SJCRH30 (cell line): ENCODE results near the gene PA2G4. TPM values are rescaled to one million over a fixed set of nuclear protein-coding genes. Genes with fewer than 3 reads are reported as not detected.
A peak's percentile ranks its signal among the peaks of the same experiment; 100 is the strongest.

ENCODE experiments used
- DNase-seq, 2 experiments: peaks; one replicate each; pipeline ENCODE4 v3.0.0-alpha.2; 2015 to 2020
- H3K27ac ChIP-seq: fragments of 250-450 bp; sonication (Bioruptor Pico); 2 replicates; pipeline ENCODE4 v1.5.1; 2020; ENCODE audit warnings: mild to moderate bottlenecking, moderate library complexity
- H3K27me3 ChIP-seq: fragments of 250-450 bp; sonication (Bioruptor Pico); 2 replicates; pipeline ENCODE4 v1.5.1; 2020; ENCODE audit warnings: mild to moderate bottlenecking, moderate library complexity
- H3K36me3 ChIP-seq: fragments of 250-450 bp; sonication (Bioruptor Pico); 2 replicates; pipeline ENCODE4 v1.5.1; 2020; ENCODE audit warnings: mild to moderate bottlenecking, moderate library complexity
- H3K4me1 ChIP-seq: fragments of 250-450 bp; sonication (Bioruptor Pico); 2 replicates; pipeline ENCODE4 v1.5.1; 2020; ENCODE audit warnings: mild to moderate bottlenecking, moderate library complexity
- H3K4me3 ChIP-seq: fragments of 250-450 bp; sonication (Bioruptor Pico); 2 replicates; pipeline ENCODE4 v1.5.1; 2020; ENCODE audit warnings: mild to moderate bottlenecking, moderate library complexity
- H3K9me3 ChIP-seq: fragments of 250-450 bp; sonication (Bioruptor Pico); replicated peaks from 2 replicates; pipeline ENCODE4 v1.5.1; 2020; ENCODE audit warnings: mild to moderate bottlenecking, moderate library complexity
- total RNA-seq: library from RNA; depleted of rRNA; stranded (reverse); fragments of >200 nt; shearing (Covaris generic); gene quantifications from 2 replicates; pipeline ENCODE4 v1.2.3, GENCODE V29; 2014; rRNA removed

The PA2G4 gene
- total RNA-seq, 1 experiment from 2014 or later = 342 TPM

GRCh38 chr12:56158029-56158925 lies 53.9 kb downstream of the PA2G4 start, which contains the start of gene MYL6:
Gene MYL6 (plus strand): TSS chr12:56158359. CDS start chr12:56158402, 43 bp downstream.
- peak within 1 kb of the TSS; percentile 78 for H3K4me3 ChIP-seq
- no peaks in the 10 kb centered on the region for H3K9me3 ChIP-seq
- no peaks in the 10 kb centered on the region for H3K27me3 ChIP-seq
- peak; percentile 97 to 98 for DNase-seq
- H3K36me3 ChIP-seq = peaks cover 47% of the 10 kb centered on the region
- peaks cover 36% of the 10 kb centered on the region for H3K4me1 ChIP-seq
- peak within 1 kb of the TSS; percentile 83 for H3K27ac ChIP-seq

DNA sequence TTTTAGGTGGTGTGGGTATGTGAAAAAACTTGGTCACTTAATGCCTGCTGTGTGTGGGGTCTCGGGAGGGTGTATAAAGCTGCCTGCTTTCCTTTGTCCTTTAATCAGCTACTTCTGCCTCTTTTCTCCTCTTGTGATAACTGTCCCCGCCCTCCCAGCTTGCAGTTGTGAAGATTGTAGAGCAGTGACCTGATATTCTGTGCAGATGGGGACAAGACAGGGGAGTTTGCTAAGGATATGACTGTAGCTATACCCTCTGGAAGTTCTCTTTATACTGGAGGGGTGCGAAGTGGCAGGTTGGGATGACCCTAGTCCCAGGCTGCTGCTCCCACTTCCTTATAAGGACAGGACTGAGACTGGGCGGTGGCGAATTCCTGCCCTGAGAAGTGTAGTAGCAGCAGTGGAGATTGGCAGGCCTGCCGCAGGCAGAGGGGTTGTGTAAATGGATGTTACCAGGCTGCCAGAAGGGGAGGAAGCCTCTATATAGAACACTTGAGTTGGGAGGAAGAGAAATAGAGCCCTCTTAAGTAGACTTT lies 54.6 kb downstream of the PA2G4 start:
- DNase-seq = peak; percentile 47 to 64
- H3K36me3 ChIP-seq = peaks cover 55% of the 10 kb centered on the region
- no peaks in the 10 kb centered on the region for H3K9me3 ChIP-seq
- peak overlapping the region; percentile 77 for H3K27ac ChIP-seq
- peaks cover 29% of the 10 kb centered on the region for H3K4me1 ChIP-seq
- H3K27me3 ChIP-seq = no peaks in the 10 kb centered on the region
- peak overlapping the region; percentile 78 for H3K4me3 ChIP-seq

DNA sequence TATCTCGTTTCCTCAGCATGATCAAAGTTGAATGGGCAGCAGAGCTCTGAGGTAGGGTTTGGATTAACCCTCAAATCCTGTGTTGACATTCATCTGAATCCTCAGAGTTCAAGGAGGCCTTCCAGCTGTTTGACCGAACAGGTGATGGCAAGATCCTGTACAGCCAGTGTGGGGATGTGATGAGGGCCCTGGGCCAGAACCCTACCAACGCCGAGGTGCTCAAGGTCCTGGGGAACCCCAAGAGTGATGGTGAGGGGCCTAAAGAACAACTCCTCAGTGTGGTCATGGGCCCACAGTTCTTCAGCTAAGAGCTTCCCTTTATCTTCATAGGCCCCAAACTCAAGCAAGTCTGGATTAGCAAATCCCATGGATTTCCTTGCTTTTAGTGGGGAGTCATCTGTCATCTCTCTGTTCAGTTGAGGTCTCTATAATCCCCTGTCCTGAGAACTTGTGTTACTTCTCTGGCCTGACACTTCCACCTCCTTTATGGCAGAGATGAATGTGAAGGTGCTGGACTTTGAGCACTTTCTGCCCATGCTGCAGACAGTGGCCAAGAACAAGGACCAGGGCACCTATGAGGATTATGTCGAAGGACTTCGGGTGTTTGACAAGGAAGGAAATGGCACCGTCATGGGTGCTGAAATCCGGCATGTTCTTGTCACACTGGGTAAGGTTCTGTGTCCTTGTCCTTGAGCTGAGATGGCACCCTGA lies 55.3 kb downstream of the PA2G4 start:
- Histone ChIP-seq H3K4me1 (peaks cover 25% of the 10 kb centered on the region), H3K9me3 (no peaks in the 10 kb centered on the region), H3K36me3 (peaks cover 60% of the 10 kb centered on the region), H3K4me3 (peak overlapping the region; percentile 78), H3K27me3 (no peaks in the 10 kb centered on the region), H3K27ac (no peak overlapping the region)
- DNase-seq = no peak

DNA sequence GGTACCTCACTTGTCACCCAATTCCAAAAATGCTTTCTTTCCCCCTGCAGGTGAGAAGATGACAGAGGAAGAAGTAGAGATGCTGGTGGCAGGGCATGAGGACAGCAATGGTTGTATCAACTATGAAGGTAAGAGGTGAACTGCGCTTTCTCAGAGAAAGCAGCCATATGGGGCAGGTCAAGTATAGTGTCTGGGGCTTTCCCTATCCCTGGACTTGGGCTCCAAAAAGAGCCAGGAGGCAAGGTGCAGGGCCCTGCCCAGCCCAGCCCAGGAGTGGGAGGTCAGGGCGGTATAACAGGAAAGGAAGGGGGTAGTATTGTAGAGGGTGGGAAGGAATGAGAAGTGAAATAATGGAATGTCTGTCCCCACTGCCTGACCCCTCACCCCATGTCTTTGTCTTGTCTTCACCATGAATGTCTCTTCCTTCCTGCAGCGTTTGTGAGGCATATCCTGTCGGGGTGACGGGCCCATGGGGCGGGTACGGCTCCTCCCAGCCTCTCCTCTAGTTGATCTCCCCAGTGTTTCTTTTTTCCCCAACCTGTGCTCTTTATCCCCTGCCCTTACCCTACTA lies 55.9 kb downstream of the PA2G4 start:
- no peaks in the 10 kb centered on the region for H3K27me3 ChIP-seq
- no peak overlapping the region for H3K27ac ChIP-seq
- no peaks in the 10 kb centered on the region for H3K9me3 ChIP-seq
- peaks cover 22% of the 10 kb centered on the region for H3K4me1 ChIP-seq
- no peak overlapping the region for H3K4me3 ChIP-seq
- no peak for DNase-seq
- H3K36me3 ChIP-seq = peaks cover 62% of the 10 kb centered on the region

GRCh38 chr12:56160894-56161689 lies 56.7 kb downstream of the PA2G4 start:
- DNase-seq = no peak
- H3K27me3 ChIP-seq = no peaks in the 10 kb centered on the region
- H3K36me3 ChIP-seq = peaks cover 63% of the 10 kb centered on the region
- H3K9me3 ChIP-seq = no peaks in the 10 kb centered on the region
- H3K27ac ChIP-seq = no peak overlapping the region
- no peak overlapping the region for H3K4me3 ChIP-seq
- H3K4me1 ChIP-seq = peaks cover 22% of the 10 kb centered on the region

DNA sequence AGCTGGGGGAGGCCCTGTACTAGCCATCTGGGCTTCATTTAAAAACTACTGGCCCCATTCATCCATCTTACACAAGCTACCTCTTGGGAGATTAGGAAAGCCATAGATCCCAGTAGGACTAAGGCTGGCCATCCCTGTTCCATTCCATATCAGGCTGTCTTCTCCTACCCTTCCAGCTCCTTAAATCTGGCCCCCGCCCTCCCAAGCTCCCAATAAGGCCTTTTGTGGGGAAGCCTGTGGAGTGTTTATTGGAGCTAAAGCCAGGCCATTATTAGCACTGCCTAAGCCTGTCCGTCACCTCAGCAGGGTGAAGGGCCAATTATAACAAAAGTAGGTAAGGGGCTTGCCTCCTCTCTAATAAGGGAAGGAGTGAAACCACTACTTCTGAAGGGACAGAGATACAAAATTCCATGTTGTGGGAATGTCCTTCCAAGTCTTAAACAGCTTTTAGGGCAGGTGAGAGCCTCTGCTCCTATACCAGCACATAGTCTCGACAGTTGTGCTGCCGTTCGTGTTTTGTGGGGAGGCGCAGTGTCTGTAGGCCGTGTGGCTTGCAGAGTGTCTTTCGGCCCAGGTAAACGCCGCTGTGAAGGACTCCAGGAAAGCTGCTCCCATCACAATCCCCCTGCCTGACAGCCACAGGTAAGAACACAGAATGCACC lies 57.5 kb downstream of the PA2G4 start:
- Histone ChIP-seq H3K4me3 (no peak overlapping the region), H3K36me3 (peaks cover 66% of the 10 kb centered on the region), H3K4me1 (peaks cover 22% of the 10 kb centered on the region), H3K27me3 (no peaks in the 10 kb centered on the region), H3K9me3 (no peaks in the 10 kb centered on the region), H3K27ac (no peak overlapping the region)
- no peak for DNase-seq

DNA sequence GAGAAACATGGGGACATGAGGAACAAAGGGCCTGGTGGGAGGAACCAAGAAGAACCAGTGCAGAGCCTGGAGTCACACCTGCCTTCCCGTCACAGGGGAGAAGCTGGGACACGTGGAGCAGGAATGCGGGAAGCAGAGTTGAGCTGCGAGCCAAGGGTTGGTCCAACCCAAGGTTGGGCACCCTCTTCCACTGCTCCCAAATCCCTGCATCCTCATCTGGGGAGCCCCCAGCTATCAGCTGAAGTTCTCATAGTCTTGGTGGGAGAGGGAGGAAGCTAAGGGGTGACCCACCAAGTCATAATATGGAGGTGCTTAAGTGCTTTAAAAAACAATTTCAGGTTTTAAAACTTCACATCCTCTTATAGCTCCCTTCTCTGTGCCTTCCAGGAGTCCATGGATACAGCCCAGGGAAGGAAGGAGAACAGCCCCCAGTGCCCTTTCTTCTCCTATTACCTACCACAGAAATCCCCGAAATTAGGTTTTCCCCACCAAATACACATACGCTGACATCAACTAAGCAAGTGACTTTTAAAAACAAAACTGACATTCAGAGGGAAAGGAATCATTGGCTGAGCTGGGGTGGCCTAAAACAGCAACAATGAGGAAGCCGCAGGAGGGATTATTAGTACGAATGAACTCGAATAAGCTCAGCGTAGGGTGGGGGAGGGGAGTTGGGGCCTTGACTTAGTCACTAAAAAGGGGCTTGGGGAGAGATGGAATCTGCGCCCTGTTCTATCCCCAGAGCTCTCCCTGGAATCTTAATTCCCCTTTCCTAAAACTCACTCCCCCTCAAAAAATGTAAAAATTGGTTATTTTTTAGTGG lies 58.3 kb downstream of the PA2G4 start:
- peaks cover 19% of the 10 kb centered on the region for H3K4me1 ChIP-seq
- H3K9me3 ChIP-seq = no peaks in the 10 kb centered on the region
- no peaks in the 10 kb centered on the region for H3K27me3 ChIP-seq
- H3K4me3 ChIP-seq = no peak overlapping the region
- no peak for DNase-seq
- peaks cover 73% of the 10 kb centered on the region for H3K36me3 ChIP-seq
- no peak overlapping the region for H3K27ac ChIP-seq

Other genes starting within 250 kb of the PA2G4 start
- gene PYM1, start 176.7 kb upstream of the PA2G4 start, total RNA-seq = 24.0 and 25.6 TPM in 2 replicates
- 3.7 and 4.4 TPM in 2 replicates for gene DGKA, start 173.4 kb upstream of the PA2G4 start, total RNA-seq
- gene PMEL, start 138.5 kb upstream of the PA2G4 start, total RNA-seq = 1.2 and 1.3 TPM in 2 replicates
- 99.6 and 106 TPM in 2 replicates for gene CDK2, start 137.7 kb upstream of the PA2G4 start, total RNA-seq
- 59.4 and 61.0 TPM in 2 replicates for gene RAB5B, start 130.5 kb upstream of the PA2G4 start, total RNA-seq
- gene SUOX, start 107.3 kb upstream of the PA2G4 start, total RNA-seq = 10.0 and 13.2 TPM in 2 replicates
- 1.7 and 2.2 TPM in 2 replicates for gene IKZF4, start 83.5 kb upstream of the PA2G4 start, total RNA-seq
- gene RPS26, start 62.6 kb upstream of the PA2G4 start, total RNA-seq = 229 and 271 TPM in 2 replicates
- gene ERBB3, start 24.4 kb upstream of the PA2G4 start, total RNA-seq = 38.0 and 38.8 TPM in 2 replicates
- gene RPL41, start 12.1 kb downstream of the PA2G4 start, total RNA-seq = 5,544 and 5,661 TPM in 2 replicates
- gene ZC3H10, start 13.7 kb downstream of the PA2G4 start, total RNA-seq = 5.5 and 5.8 TPM in 2 replicates
- gene ESYT1, start 23.7 kb downstream of the PA2G4 start, total RNA-seq = 86.7 and 92.9 TPM in 2 replicates
- gene MYL6B, start 48.0 kb downstream of the PA2G4 start, total RNA-seq = 199 and 208 TPM in 2 replicates
- 564 and 633 TPM in 2 replicates for gene MYL6, start 53.8 kb downstream of the PA2G4 start, total RNA-seq
- 57.3 and 60.9 TPM in 2 replicates for gene SMARCC2, start 84.9 kb downstream of the PA2G4 start, total RNA-seq
- gene RNF41, start 117.4 kb downstream of the PA2G4 start, total RNA-seq = 24.3 and 25.7 TPM in 2 replicates
- 43.2 and 46.5 TPM in 2 replicates for gene NABP2, start 119.8 kb downstream of the PA2G4 start, total RNA-seq
- not detected in 2 replicates for gene SLC39A5, start 125.5 kb downstream of the PA2G4 start, total RNA-seq
- 12.0 and 12.5 TPM in 2 replicates for gene ANKRD52, start 153.8 kb downstream of the PA2G4 start, total RNA-seq
- 13.8 and 14.4 TPM in 2 replicates for gene COQ10A, start 162.4 kb downstream of the PA2G4 start, total RNA-seq
- 183 and 185 TPM in 2 replicates for gene CS, start 195.8 kb downstream of the PA2G4 start, total RNA-seq
- gene CNPY2, start 211.4 kb downstream of the PA2G4 start, total RNA-seq = 75.2 and 80.9 TPM in 2 replicates
- 25.5 and 27.9 TPM in 2 replicates for gene PAN2, start 229.4 kb downstream of the PA2G4 start, total RNA-seq
- gene IL23A, start 234.3 kb downstream of the PA2G4 start, total RNA-seq = 0.41 TPM in 1 of 2 replicates, not detected in the other